Peyer's patch (tissue), 4 donors: ENCODE results near the gene CDHR1. TPM values are rescaled to one million over a fixed set of nuclear protein-coding genes. Genes with fewer than 3 reads are reported as not detected.

Source experiments
- DNase-seq, 3 donors: peaks; one replicate each; pipeline ENCODE4 v3.0.0-alpha.2; 2017 to 2019
- H3K27ac ChIP-seq, 4 donors: fragments of 200-600 bp; sonication (generic); one replicate each; pipeline ENCODE4 v1.5.1; 2016 to 2019
- H3K27me3 ChIP-seq, 2 donors: fragments of 200-600 bp; sonication (generic); one replicate each; pipeline ENCODE4 v1.5.1; 2019
- H3K36me3 ChIP-seq, 3 donors: fragments of 200-600 bp; sonication (generic); one replicate each; pipeline ENCODE4 v1.5.1; 2016 to 2019
- H3K4me1 ChIP-seq, 4 donors: fragments of 200-600 bp; sonication (generic); one replicate each; pipeline ENCODE4 v1.5.1; 2016 to 2019
- H3K4me3 ChIP-seq, 4 donors: fragments of 200-600 bp; sonication (generic); 1 replicate in 3 of 4; 2 replicates in 1 of 4; pipeline ENCODE4 v1.5.1; 2016 to 2019; ENCODE audit warnings: mild to moderate bottlenecking in 1 of 4
- H3K9me3 ChIP-seq, 4 donors: fragments of 200-600 bp; sonication (generic); one replicate each; pipeline ENCODE4 v1.5.1; 2016 to 2019; ENCODE audit warnings: mild to moderate bottlenecking in 1 of 4
- POLR2A ChIP-seq, 2 donors: fragments of 450-650 bp; IDR thresholded peaks; one replicate each; pipeline ENCODE4 v1.5.1; 2017; ENCODE audit warnings: antibody characterized with exemption in 2 of 2, mild to moderate bottlenecking in 2 of 2, moderate library complexity in 2 of 2
- total RNA-seq, 4 donors: library from RNA; depleted of rRNA; stranded (reverse); fragments of >200 nt; gene quantifications; one replicate each; pipeline ENCODE4 v1.1.0, GENCODE V29; 2016
- TF ChIP-seq, protein P1 (sequence below), 6 experiments: fragments of 450-650 bp in 4 of 6; fragments of 200-600 bp in 2 of 6; sonication (generic) in 1 of 6; IDR thresholded peaks; one replicate each; pipeline ENCODE4 v1.5.1; 2017 to 2019; ENCODE audit warnings: antibody characterized with exemption in 6 of 6, mild to moderate bottlenecking in 3 of 6, moderate library complexity in 1 of 6

Gene CDHR1
- total RNA-seq, 4 donors from 2014 or later: 22.6 to 87.0 (median 59.9) TPM

DNA sequence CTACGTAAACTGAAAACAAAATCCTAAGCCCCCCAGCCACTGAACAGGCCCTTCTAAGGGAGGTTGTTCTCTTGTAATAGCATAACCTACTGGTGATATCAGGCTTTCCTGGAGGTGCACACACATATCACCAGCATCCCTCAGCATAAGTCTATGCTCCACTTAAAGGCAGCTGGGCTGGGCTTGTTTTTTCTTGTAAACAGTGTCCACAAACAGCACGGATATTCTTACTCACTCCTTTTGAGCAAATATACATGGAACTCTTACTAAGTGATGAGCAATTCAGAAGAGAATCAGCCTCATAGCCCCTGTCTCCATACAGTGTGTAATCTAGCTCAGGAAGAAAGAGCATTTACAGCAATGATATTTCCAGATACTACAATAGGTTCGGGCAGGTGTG, 44.6 kb downstream of the CDHR1 start:
- DNase-seq: no peak
- H3K27ac ChIP-seq: no peak overlapping the region
- no peaks in the 10 kb centered on the region for H3K9me3 ChIP-seq
- H3K36me3 ChIP-seq: no peaks in the 10 kb centered on the region
- H3K27me3 ChIP-seq: no peaks in the 10 kb centered on the region
- no peak overlapping the region for H3K4me3 ChIP-seq
- no peak for TF ChIP-seq POLR2A (IDR thresholded peaks at IDR 0.05)
- TF ChIP-seq, protein P1, sequence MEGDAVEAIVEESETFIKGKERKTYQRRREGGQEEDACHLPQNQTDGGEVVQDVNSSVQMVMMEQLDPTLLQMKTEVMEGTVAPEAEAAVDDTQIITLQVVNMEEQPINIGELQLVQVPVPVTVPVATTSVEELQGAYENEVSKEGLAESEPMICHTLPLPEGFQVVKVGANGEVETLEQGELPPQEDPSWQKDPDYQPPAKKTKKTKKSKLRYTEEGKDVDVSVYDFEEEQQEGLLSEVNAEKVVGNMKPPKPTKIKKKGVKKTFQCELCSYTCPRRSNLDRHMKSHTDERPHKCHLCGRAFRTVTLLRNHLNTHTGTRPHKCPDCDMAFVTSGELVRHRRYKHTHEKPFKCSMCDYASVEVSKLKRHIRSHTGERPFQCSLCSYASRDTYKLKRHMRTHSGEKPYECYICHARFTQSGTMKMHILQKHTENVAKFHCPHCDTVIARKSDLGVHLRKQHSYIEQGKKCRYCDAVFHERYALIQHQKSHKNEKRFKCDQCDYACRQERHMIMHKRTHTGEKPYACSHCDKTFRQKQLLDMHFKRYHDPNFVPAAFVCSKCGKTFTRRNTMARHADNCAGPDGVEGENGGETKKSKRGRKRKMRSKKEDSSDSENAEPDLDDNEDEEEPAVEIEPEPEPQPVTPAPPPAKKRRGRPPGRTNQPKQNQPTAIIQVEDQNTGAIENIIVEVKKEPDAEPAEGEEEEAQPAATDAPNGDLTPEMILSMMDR (IDR thresholded peaks at IDR 0.05): no peak
- no peaks in the 10 kb centered on the region for H3K4me1 ChIP-seq

GRCh38 chr10:84241185-84241790, 47.0 kb downstream of the CDHR1 start, which contains the start of gene LRIT1:
TSS of gene LRIT1 (minus strand) at chr10:84241546. CDS start at chr10:84241439, 107 bp downstream.
- Histone ChIP-seq H3K27me3 (no peaks in the 10 kb centered on the region), H3K9me3 (no peaks in the 10 kb centered on the region), H3K27ac (no peak within 1 kb of the TSS), H3K4me3 (no peak within 1 kb of the TSS), H3K36me3 (no peaks in the 10 kb centered on the region), H3K4me1 (no peaks in the 10 kb centered on the region)
- TF ChIP-seq, protein P1 (IDR thresholded peaks at IDR 0.05): no peak
- TF ChIP-seq POLR2A (IDR thresholded peaks at IDR 0.05): no peak
- DNase-seq: no peak

- no peak for DNase-seq
- no peaks in the 10 kb centered on the region for H3K27me3 ChIP-seq
- TF ChIP-seq, protein P1 (IDR thresholded peaks at IDR 0.05): no peak
- TF ChIP-seq POLR2A (IDR thresholded peaks at IDR 0.05): no peak
- no peaks in the 10 kb centered on the region for H3K4me1 ChIP-seq
- H3K9me3 ChIP-seq: no peaks in the 10 kb centered on the region
- no peaks in the 10 kb centered on the region for H3K36me3 ChIP-seq
- no peak overlapping the region for H3K4me3 ChIP-seq
- H3K27ac ChIP-seq: no peak overlapping the region
These were observed 49.4 kb downstream of the CDHR1 start for GRCh38 chr10:84243759-84244158.

DNA sequence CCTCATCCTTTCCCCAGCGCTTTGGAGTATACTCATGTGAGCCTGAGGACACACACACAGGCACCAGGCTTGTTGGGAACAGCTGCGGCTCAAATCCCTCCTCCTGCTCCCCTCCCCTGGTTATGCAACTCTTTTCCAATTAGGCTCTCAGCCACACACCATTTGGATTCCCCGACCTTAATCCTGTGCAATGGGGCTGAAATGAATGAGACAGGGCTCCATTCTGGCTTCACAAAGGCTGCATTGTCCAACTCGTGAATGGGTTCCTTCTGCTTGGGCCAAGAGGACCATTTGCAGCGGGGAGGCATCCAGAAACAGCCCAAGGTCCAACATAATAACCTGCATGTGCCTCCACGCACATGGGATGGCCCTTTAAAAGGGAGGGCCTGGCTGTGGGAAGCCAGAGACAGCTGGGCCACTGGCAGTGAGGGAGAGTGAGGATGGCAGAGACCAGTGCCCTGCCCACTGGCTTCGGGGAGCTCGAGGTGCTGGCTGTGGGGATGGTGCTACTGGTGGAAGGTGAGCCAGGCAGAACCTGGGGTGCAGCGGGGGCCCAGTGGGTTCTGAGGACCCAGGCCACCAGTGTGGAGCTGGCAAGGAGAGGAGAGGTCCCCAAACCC, 50.4 kb downstream of the CDHR1 start, which contains the start of gene RGR:
Gene RGR, plus strand, starts transcription at position 403 of the 620 bp plus-strand sequence. Its CDS starts 38 bp downstream, at position 441.
- DNase-seq: peak in 1 of 3 donors; percentile 48

DNA sequence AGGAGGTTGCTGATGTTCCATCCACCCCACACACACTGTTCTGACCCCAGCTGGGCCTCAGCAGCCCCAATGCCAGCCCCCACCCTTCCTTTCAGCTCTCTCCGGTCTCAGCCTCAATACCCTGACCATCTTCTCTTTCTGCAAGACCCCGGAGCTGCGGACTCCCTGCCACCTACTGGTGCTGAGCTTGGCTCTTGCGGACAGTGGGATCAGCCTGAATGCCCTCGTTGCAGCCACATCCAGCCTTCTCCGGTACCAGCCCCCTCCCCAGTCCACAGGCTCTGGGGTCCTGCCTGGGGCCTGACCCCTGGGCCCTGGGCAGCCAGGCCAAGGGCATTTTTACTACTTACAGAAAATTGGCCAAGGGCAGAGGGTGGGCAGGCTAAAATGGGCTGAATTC, 53.2 kb downstream of the CDHR1 start:
- Histone ChIP-seq H3K36me3 (no peaks in the 10 kb centered on the region), H3K27ac (no peak overlapping the region), H3K4me3 (no peak overlapping the region), H3K9me3 (no peaks in the 10 kb centered on the region), H3K27me3 (no peaks in the 10 kb centered on the region), H3K4me1 (no peaks in the 10 kb centered on the region)
- no peak for DNase-seq
- TF ChIP-seq POLR2A (IDR thresholded peaks at IDR 0.05): no peak
- TF ChIP-seq, protein P1 (IDR thresholded peaks at IDR 0.05): no peak

More for the DNA sequence above, 50.4 kb downstream of the CDHR1 start, which contains the start of gene RGR:
- no peak within 1 kb of the TSS for H3K27ac ChIP-seq
- no peak within 1 kb of the TSS for H3K4me3 ChIP-seq
- no peaks in the 10 kb centered on the region for H3K27me3 ChIP-seq
- H3K36me3 ChIP-seq: no peaks in the 10 kb centered on the region
- H3K4me1 ChIP-seq: no peaks in the 10 kb centered on the region
- H3K9me3 ChIP-seq: no peaks in the 10 kb centered on the region
- TF ChIP-seq, protein P1 (IDR thresholded peaks at IDR 0.05): no peak
